ENCODE measurements around the gene INSC.

DNA sequence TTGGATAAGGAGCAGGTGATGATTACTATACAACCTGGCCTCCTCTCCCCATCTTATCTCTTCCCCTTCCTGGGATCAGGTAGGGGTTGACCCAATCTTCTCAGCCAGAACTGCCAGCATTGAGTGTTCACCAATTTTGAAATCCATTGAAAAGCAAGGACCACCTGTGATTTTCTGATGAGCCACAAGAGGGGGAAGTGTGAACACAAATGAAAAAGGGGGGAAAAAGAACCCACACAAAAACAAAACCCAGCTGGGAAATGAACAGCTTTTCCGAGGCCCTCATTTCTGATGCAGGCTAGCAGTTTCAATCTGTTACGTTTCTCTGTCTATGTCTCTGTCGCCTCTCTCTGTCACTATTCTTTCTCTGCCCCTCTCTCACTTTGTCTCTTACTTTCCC, 161.9 kb downstream of the INSC start:
- TF ChIP-seq EWSR1 (IDR thresholded peaks at IDR 0.05; ENCODE audit: borderline replicate concordance, low read depth, partially characterized antibody) = no peak
- TF ChIP-seq, protein P1, sequence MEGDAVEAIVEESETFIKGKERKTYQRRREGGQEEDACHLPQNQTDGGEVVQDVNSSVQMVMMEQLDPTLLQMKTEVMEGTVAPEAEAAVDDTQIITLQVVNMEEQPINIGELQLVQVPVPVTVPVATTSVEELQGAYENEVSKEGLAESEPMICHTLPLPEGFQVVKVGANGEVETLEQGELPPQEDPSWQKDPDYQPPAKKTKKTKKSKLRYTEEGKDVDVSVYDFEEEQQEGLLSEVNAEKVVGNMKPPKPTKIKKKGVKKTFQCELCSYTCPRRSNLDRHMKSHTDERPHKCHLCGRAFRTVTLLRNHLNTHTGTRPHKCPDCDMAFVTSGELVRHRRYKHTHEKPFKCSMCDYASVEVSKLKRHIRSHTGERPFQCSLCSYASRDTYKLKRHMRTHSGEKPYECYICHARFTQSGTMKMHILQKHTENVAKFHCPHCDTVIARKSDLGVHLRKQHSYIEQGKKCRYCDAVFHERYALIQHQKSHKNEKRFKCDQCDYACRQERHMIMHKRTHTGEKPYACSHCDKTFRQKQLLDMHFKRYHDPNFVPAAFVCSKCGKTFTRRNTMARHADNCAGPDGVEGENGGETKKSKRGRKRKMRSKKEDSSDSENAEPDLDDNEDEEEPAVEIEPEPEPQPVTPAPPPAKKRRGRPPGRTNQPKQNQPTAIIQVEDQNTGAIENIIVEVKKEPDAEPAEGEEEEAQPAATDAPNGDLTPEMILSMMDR (IDR thresholded peaks at IDR 0.05 in 2 of 3, conservative IDR thresholded peaks at IDR 0.05 in 1 of 3; ENCODE audit: insufficient read depth in 2 of 3, low read depth in 1 of 3, low read length in 3 of 3) = peak in 2 of 3 experiments; percentile 35 to 37; a peak in 4 of 6 replicates
- no peak for TF ChIP-seq USF1 (CRISPR knock-in tag; IDR thresholded peaks at IDR 0.05)
- TF ChIP-seq HMGXB4 (CRISPR knock-in tag; IDR thresholded peaks at IDR 0.05) = no peak
- TF ChIP-seq ETV5 (CRISPR knock-in tag; IDR thresholded peaks at IDR 0.05; ENCODE audit: low read depth) = no peak
- TF ChIP-seq ASH1L (IDR thresholded peaks at IDR 0.05; ENCODE audit: borderline replicate concordance, low read depth, partially characterized antibody) = no peak
- no peak for TF ChIP-seq SIN3A (IDR thresholded peaks at IDR 0.05; ENCODE audit: borderline replicate concordance in 2 of 2, control insufficient read depth in 1 of 2, low read depth in 2 of 2, low read length in 2 of 2)
- TF ChIP-seq TEAD4 (IDR thresholded peaks at IDR 0.05; ENCODE audit: low read length) = no peak
- no peak for TF ChIP-seq TEAD4 (CRISPR knock-in tag; IDR thresholded peaks at IDR 0.05; ENCODE audit: borderline replicate concordance)
- no peak for TF ChIP-seq POLR2A (conservative IDR thresholded peaks at IDR 0.05)
